Activated T-helper 17 cell treated with anti-CD3 and anti-CD28 coated beads, Interleukin-2, amount 50 U/mL, for 72 hours (primary cell): Measurements from ENCODE around the gene GLS. TPM values are rescaled to one million over a fixed set of nuclear protein-coding genes. Genes with fewer than 3 reads are reported as not detected.
"Not testable (repeated sequence)": the region's sequence is repeated elsewhere in the genome, so short reads cannot be mapped to it uniquely, and the experiment has no call there.

Source experiments
- ATAC-seq: fragments of 150-1000 bp; cut with Tn5 transposase; replicated peaks from 2 replicates; pipeline ENCODE4 v1.10.0; 2021; ENCODE audit warnings: mild to moderate bottlenecking, moderate library complexity
- H3K27ac Mint-ChIP-seq: one replicate; pipeline ENCODE4 v1.8.0; 2022; ENCODE audit warnings: mixed read lengths
- H3K27me3 Mint-ChIP-seq: one replicate; pipeline ENCODE4 v1.8.0; 2022; ENCODE audit warnings: mixed read lengths
- H3K36me3 Mint-ChIP-seq: one replicate; pipeline ENCODE4 v1.8.0; 2022; ENCODE audit warnings: low read depth, mild to moderate bottlenecking, mixed read lengths
- H3K4me1 Mint-ChIP-seq: one replicate; pipeline ENCODE4 v1.8.0; 2022; ENCODE audit warnings: mixed read lengths
- H3K4me3 Mint-ChIP-seq: one replicate; pipeline ENCODE4 v1.8.0; 2022; ENCODE audit warnings: mild to moderate bottlenecking, mixed read lengths
- H3K9me3 Mint-ChIP-seq: one replicate; pipeline ENCODE4 v1.8.0; 2022; ENCODE audit warnings: mixed read lengths
- total RNA-seq, 2 donors: library from RNA; stranded (reverse); gene quantifications; one replicate each; pipeline ENCODE4 v1.2.3, GENCODE V29; 2022

Gene GLS
- total RNA-seq, 2 donors from 2014 or later = 280 to 311 TPM

DNA sequence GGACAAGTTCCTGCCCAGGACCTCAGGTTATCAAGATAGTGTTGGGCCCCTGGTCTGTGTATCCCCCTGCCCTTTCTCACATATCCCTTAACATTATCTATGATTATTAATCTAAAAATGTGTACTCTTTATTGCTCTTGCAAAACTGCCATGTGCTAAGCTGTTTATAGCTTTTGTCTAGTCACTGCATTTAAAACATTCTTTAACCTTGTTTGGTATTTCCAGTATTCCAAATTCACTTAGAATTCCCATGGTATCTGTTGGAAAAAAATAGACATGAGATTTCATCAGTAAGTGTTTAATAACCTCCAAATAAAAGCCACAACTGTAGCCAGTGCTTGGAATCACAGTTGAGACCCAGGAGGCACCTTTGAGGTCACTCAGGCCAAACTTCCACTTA, 16.2 kb upstream of the GLS start:
- Mint-ChIP-seq H3K27ac (no peak overlapping the region), H3K4me3 (no peak overlapping the region), H3K9me3 (no peaks in the 10 kb centered on the region), H3K27me3 (no peaks in the 10 kb centered on the region), H3K36me3 (no peaks in the 10 kb centered on the region), H3K4me1 (peaks cover 19% of the 10 kb centered on the region)
- ATAC-seq = no peak

DNA sequence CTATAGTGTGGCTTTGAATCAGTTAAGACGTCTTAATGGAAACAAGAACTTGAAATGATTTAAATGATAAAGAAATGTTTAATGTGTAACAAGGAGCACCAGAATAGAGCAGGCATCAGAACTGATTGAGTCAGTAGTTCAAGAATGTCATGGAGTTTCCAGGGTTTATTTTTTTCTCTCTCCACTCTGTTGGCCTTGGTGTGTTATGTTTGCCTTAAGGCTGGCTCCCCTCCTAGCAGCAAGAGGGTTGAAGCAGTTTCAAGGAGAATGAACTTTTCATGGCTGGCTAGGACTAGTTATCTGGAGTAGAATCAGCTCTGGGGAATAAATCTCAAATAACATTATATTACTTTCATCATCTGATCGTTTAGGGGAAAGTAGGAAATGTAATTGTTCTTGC, 13.4 kb upstream of the GLS start:
- no peak for ATAC-seq
- Mint-ChIP-seq H3K4me3 (no peak overlapping the region), H3K27me3 (no peaks in the 10 kb centered on the region), H3K9me3 (no peaks in the 10 kb centered on the region), H3K4me1 (peaks cover 13% of the 10 kb centered on the region), H3K27ac (no peak overlapping the region), H3K36me3 (no peaks in the 10 kb centered on the region)

DNA sequence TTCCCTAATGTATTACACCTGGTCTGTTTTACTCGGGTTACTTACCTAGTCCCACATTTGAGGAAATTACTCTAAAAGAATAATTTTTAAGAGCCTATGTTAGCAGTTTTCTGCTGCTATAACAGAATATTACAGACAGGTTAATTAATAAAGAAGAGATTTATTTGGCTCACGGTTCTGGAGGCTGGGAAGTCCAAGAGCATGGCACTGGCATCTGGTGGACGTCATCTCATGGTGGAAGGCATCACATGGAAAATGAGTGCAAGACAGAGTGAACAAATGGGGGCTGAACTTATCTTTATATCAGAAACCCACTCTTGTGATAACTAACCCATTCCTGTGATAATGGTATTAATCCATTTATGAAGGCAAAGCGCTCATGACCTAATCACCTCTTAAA, 12.8 kb upstream of the GLS start:
- no peak overlapping the region for H3K4me3 Mint-ChIP-seq
- no peak overlapping the region for H3K27ac Mint-ChIP-seq
- H3K4me1 Mint-ChIP-seq = peaks cover 8% of the 10 kb centered on the region
- H3K9me3 Mint-ChIP-seq = no peaks in the 10 kb centered on the region
- H3K36me3 Mint-ChIP-seq = no peaks in the 10 kb centered on the region
- H3K27me3 Mint-ChIP-seq = no peaks in the 10 kb centered on the region
- ATAC-seq = no peak

DNA sequence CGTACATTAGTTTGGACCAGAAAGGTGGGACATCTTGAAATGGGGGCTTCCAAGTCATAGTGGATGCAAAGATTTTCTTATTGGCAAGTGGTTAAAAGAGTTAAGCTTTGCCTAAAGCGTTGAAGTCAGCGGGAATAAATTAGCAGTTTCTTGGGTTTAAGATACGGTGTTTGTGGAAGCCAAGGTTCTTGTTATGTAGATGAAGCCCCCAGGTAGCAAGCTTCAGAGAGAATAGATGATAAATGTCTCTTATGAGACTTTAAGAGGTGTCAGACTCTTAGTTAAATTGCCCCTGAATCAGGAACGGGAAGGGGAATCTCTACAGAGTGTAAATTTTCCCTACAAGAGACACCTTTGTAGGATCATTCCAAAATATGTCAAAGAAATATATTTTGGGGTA, 10.9 kb upstream of the GLS start:
- no peak overlapping the region for H3K27ac Mint-ChIP-seq

DNA sequence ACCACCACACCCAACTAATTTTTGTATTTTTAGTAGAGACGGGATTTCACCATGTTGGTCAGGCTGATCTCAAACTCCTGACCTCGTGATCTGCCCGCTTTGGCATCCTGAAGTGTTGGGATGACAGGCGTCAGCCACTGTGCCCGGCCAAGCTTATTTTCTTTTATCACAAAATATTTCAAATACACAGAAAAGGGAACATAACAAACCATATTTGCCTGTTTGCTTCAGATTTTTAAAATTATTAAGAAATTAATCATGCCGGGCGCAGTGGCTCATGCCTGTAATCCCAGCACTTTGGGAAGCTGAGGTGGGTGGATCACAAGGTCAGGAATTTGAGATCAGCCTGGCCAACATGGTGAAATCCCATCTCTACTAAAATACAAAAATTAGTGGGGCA, 7.2 kb upstream of the GLS start:
- not testable (repeated sequence) for H3K4me3 Mint-ChIP-seq, H3K36me3 Mint-ChIP-seq, H3K4me1 Mint-ChIP-seq, H3K27me3 Mint-ChIP-seq, H3K27ac Mint-ChIP-seq, ATAC-seq, H3K9me3 Mint-ChIP-seq

More for the DNA sequence above, 10.9 kb upstream of the GLS start:
- Mint-ChIP-seq H3K27me3 (no peaks in the 10 kb centered on the region), H3K4me1 (no peaks in the 10 kb centered on the region), H3K36me3 (no peaks in the 10 kb centered on the region), H3K4me3 (no peak overlapping the region), H3K9me3 (no peaks in the 10 kb centered on the region)
- no peak for ATAC-seq

DNA sequence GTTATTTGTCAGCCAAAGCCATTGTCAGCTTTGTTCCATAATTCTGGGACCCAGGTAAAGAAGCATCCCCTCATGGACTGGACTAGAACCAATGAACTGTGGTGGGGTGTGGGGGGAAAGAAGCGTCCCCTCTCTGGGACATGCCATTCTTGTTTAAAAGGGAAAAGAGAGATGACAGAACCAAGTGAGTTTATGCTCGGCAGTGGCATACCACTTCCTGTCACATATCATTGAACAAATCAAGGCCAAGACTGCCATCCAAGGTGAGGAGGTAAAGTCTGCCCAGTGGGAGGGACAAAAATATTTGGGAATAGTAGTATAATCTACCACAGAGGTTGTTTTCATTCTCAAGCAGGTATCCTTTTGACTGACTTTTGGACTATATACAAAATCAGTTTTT, 4.7 kb upstream of the GLS start:
- Mint-ChIP-seq H3K27ac (peak overlapping the region; percentile 86), H3K9me3 (no peaks in the 10 kb centered on the region), H3K27me3 (no peaks in the 10 kb centered on the region), H3K4me1 (peaks cover 8% of the 10 kb centered on the region), H3K4me3 (peak overlapping the region; percentile 77), H3K36me3 (peaks cover 6% of the 10 kb centered on the region)
- ATAC-seq = no peak

DNA sequence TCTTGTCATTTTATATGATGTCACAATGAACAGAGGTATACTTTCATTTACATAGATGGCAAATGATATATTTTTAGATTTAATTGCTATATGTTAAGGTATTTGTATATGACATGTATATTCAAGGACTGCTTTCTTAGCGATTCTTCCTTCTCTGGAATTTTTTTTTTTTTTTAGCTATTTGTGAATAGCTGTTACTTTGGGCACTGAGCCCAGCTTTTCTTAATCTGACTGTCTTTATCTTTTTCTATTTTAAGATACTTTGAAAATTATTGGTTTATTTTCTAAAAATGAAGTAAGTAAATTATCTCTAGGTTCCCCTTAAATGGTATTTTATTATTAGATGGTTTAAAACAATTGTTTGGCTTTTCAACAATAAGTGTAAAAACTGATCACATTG, 4.0 kb upstream of the GLS start:
- Mint-ChIP-seq H3K9me3 (no peaks in the 10 kb centered on the region), H3K27me3 (no peaks in the 10 kb centered on the region), H3K27ac (no peak overlapping the region), H3K36me3 (peaks cover 8% of the 10 kb centered on the region), H3K4me1 (peaks cover 8% of the 10 kb centered on the region), H3K4me3 (peak overlapping the region; percentile 77)
- ATAC-seq = no peak

DNA sequence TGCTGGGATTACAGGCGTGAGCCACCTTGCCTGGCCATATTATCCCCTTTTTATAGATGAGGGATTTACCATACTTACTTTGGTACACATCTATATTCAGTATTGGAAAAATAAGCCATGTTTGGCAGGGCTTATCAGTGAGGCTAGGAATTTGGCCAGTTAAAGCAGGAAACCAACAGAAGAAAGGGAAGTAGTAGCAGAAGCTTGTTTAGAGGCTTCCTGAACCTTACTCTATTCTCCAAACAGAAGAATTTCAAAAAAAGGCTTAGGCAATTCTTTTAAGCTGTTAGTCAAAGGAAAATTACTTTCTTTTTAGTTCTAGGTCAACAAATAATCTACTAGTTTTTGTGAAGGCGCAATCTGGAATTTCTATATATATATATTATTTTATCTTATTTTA, 3.2 kb upstream of the GLS start:
- H3K27ac Mint-ChIP-seq = no peak overlapping the region
- peak overlapping the region; percentile 91 for H3K4me3 Mint-ChIP-seq
- H3K9me3 Mint-ChIP-seq = no peaks in the 10 kb centered on the region
- H3K36me3 Mint-ChIP-seq = peaks cover 16% of the 10 kb centered on the region
- H3K4me1 Mint-ChIP-seq = peaks cover 8% of the 10 kb centered on the region
- no peak for ATAC-seq
- no peaks in the 10 kb centered on the region for H3K27me3 Mint-ChIP-seq

DNA sequence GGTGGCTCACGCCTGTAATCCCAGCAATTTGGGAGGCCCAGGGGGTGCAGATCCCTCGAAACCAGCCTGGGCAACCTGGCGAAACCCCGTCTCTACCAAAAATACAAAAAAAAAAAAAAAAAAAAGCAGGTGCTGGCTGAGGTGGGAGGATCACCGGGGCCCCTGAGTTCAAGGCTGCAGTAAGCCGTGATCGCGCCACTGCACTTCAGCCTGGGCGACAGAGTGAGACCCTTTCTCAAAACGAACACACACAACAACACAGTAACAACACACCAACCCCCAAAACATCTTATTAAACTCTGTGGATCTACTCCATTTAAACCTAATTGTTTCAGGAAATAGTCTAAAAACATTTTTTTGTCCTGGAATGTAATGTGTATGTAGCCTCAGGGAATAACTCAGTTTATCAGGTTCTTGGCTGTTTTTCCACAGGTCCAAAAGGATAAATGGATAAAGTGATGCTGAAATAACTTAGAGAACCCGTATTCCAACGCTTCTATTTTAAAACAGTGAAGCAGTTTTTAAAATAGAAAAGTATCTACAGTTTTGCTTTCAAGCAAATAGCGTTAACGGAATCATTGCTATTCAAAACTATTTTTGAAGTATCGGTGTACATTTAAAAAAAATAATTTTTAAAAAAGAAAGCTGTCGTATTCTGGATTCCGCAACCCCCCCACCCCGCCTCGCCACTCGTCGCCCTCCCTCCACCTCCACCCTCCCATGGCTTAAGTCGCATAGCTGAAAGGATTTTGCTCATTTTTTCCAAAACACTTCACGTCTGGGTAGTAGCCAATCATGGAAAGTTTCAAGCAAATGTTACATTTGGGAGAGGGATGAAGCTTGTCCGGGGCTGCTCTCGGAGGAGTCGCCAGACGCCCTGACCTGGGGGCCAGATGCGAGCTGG, 895 bp upstream of the GLS start:
- ATAC-seq = peak; percentile 14
- Mint-ChIP-seq H3K27ac (peak overlapping the region; percentile 99), H3K4me3 (peak overlapping the region; percentile 91), H3K9me3 (no peaks in the 10 kb centered on the region), H3K36me3 (peaks cover 39% of the 10 kb centered on the region), H3K4me1 (peaks cover 18% of the 10 kb centered on the region), H3K27me3 (no peaks in the 10 kb centered on the region)

DNA sequence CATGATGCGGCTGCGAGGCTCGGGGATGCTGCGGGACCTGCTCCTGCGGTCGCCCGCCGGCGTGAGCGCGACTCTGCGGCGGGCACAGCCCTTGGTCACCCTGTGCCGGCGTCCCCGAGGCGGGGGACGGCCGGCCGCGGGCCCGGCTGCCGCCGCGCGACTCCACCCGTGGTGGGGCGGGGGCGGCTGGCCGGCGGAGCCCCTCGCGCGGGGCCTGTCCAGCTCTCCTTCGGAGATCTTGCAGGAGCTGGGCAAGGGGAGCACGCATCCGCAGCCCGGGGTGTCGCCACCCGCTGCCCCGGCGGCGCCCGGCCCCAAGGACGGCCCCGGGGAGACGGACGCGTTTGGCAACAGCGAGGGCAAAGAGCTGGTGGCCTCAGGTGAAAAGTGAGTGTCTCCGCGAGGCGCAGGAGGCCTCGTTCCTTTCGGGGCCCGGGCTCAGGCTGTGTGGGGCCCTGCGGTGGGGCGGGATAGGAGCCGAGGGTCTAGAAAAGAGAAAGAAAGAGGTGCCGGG, 520 bp downstream of the GLS start:
- peaks cover 54% of the 10 kb centered on the region for H3K36me3 Mint-ChIP-seq
- H3K27me3 Mint-ChIP-seq = no peaks in the 10 kb centered on the region
- H3K9me3 Mint-ChIP-seq = no peaks in the 10 kb centered on the region
- no peak for ATAC-seq
- peak overlapping the region; percentile 99 for H3K27ac Mint-ChIP-seq
- H3K4me3 Mint-ChIP-seq = peak overlapping the region; percentile 91
- H3K4me1 Mint-ChIP-seq = peaks cover 17% of the 10 kb centered on the region

DNA sequence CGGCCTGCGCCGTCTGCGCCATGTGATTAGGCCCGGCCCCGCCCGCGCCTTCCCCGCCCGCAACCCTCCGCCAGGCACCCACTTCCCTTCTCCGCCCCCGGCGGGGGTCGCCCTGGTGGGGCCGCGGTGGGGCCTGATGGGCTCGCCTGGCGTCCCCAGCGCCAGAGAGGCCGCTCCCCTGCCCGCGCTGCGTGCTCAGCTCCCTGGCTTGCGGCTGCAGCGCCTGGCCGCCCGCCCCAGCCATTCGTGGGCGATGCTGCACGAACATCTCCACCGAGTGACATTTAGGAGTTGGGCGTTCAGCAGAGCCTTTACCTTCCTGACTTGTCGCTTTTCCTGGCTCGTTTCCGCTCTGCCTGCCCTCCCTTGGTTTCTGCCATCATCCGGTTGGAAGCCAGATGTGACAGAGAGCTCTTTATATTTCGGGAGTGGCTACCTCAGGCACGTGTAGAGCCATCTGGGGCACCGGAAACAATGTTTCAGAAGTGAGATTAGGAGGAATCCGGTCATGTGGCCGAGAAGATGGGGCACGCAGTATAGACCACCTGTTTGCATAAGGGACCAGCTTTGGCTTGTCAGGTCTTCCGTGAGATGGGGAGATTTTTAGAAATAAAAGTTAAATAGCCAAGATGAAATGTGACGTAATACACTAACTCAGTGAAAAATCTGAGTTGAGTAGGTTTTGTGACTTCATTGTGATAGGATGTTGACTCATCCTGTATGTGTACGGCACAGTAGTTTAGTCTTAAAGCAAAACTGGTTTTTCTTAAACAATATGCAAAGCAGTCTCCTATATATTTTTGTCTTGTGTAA, 1.2 kb downstream of the GLS start:
- no peaks in the 10 kb centered on the region for H3K27me3 Mint-ChIP-seq
- peaks cover 60% of the 10 kb centered on the region for H3K36me3 Mint-ChIP-seq
- peak overlapping the region; percentile 99 for H3K27ac Mint-ChIP-seq
- no peaks in the 10 kb centered on the region for H3K9me3 Mint-ChIP-seq
- peaks cover 17% of the 10 kb centered on the region for H3K4me1 Mint-ChIP-seq
- peak; percentile 50 for ATAC-seq
- H3K4me3 Mint-ChIP-seq = peak overlapping the region; percentile 91

DNA sequence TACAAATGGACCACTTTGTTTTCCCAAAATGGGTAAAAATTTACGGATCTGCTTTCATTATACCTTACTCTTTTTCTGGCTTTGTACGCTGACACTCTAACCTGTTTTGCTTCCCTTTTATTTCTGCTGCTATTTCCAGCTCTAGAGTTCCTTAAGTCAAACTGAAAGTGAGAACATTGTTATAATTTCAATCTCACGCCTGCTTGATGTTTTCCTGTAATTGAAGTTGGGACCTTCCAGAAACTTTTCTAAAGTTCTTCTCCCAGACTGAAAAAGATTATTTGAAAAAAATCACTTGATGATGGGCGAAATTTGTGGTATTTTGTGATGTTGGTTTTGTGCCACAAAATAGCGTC, 1.8 kb downstream of the GLS start:
- H3K27me3 Mint-ChIP-seq = no peaks in the 10 kb centered on the region
- peak overlapping the region; percentile 91 for H3K4me3 Mint-ChIP-seq
- H3K27ac Mint-ChIP-seq = peak overlapping the region; percentile 99
- ATAC-seq = peak; percentile 6
- H3K9me3 Mint-ChIP-seq = no peaks in the 10 kb centered on the region
- H3K36me3 Mint-ChIP-seq = peaks cover 66% of the 10 kb centered on the region
- H3K4me1 Mint-ChIP-seq = peaks cover 17% of the 10 kb centered on the region

DNA sequence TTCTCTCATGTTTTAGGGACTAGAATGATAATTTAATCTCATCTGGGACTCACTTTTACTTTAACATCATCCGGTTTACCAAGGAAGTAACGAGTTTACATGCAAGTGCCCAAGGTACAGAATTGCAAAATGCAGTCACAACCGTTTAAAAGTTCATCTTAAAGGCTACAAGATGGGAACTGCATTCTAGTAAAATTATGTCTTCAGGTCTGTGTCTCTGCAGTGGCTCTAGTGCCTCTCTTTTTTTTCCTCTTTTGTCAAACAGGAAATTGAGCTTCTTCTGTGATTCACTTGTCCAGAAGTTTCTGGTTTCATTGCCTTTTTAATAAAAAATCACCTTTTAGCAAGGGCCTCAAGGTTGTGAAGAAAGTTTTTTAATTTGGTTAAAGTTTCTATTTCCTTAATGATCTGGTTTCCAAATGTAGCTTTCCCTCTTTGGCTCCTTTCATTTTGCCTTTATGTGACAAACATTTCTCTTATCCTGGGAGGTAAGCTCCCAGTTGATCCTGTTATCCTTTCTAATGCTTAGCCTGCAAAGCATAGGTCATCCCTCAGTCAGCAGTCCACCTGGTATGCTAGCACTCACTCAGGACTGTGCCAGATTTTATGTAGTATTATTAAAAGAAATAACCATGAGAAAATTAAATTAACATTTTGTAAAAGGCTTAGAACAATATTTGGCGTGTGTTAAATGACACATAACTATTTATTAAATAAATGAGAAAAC, 2.4 kb downstream of the GLS start:
- no peak for ATAC-seq
- H3K36me3 Mint-ChIP-seq = peaks cover 72% of the 10 kb centered on the region
- no peaks in the 10 kb centered on the region for H3K9me3 Mint-ChIP-seq
- peak overlapping the region; percentile 99 for H3K27ac Mint-ChIP-seq
- H3K4me3 Mint-ChIP-seq = peak overlapping the region; percentile 91
- no peaks in the 10 kb centered on the region for H3K27me3 Mint-ChIP-seq
- peaks cover 20% of the 10 kb centered on the region for H3K4me1 Mint-ChIP-seq

DNA sequence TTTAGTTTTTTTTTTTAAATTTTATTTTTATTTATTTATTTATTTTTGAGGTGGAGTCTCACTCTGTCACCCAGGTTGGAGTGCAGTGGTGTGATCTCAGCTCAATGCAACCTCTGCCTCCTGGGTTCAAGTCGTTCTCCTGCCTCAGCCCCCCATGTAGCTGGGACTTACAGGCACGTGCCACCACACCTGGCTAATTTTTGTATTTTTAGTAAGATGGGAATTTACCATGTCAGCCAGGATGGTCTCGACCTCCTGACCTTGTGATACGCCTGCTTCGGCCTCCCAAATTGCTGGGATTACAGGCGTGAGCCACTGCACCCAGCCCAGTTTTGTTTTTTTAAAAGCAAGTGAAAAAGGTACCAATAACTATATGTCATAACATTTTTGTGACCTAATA, 5.2 kb downstream of the GLS start:
- peaks cover 95% of the 10 kb centered on the region for H3K36me3 Mint-ChIP-seq
- H3K9me3 Mint-ChIP-seq, H3K27me3 Mint-ChIP-seq, ATAC-seq, H3K27ac Mint-ChIP-seq: not testable (repeated sequence)
- H3K4me1 Mint-ChIP-seq = peaks cover 37% of the 10 kb centered on the region
- H3K4me3 Mint-ChIP-seq = peak overlapping the region; percentile 91
